ENCODE data around the gene PITPNM3. TPM values are rescaled to one million over a fixed set of nuclear protein-coding genes. Genes with fewer than 3 reads are reported as not detected.

The PITPNM3 gene
- total RNA-seq, 1 experiment from 2014 or later = 4.2 TPM

GRCh38 chr17:6510321-6510977, 45.9 kb downstream of the PITPNM3 start:
- no peak overlapping the region for H3K9ac ChIP-seq (ENCODE audit: low read length)
- no peaks in the 10 kb centered on the region for H3K9me2 ChIP-seq (ENCODE audit: insufficient read depth)
- no peak overlapping the region for H3K27ac ChIP-seq (ENCODE audit: low read depth, low read length)
- ATAC-seq (no peak), DNase-seq (ENCODE audit: low read depth, low spot score) (no peak)
- no TSS peak for BruUV-seq (replicated peaks)
- no peak overlapping the region for H2AFZ ChIP-seq (ENCODE audit: low read depth, low read length, poor library complexity, severe bottlenecking)
- H3K4me2 ChIP-seq (ENCODE audit: low read length) = peak overlapping the region; percentile 48
- H3K36me3 ChIP-seq (ENCODE audit: control insufficient read depth in 1 of 2, insufficient read depth in 2 of 2, low read length in 2 of 2) = no peaks in the 10 kb centered on the region
- POLR2A ChIA-PET = no interaction called here
- no peak overlapping the region for H3K4me3 ChIP-seq (replicated peaks in 1 of 2; ENCODE audit: low read depth in 1 of 2, low read length in 2 of 2)
- H3K27me3 ChIP-seq (ENCODE audit: insufficient read depth, low read length) = no peaks in the 10 kb centered on the region
- no peaks in the 10 kb centered on the region for H4K20me1 ChIP-seq (ENCODE audit: insufficient read depth)
- H3K79me2 ChIP-seq (ENCODE audit: insufficient read depth, low read length) = no peaks in the 10 kb centered on the region
- RAD21 ChIA-PET (ENCODE audit: low non-redundant PET in 1 of 2, low total read pairs in 2 of 2, uncharacterized antibody in 2 of 2, unreplicated experiment in 2 of 2) = no interaction called here
- intact Hi-C loops (cut with micrococcal nuclease) = no loop called here
- CTCF ChIA-PET = no interaction called here
- peaks cover 22 to 54% of the 10 kb centered on the region in 2 experiments for H3K4me1 ChIP-seq (ENCODE audit: control insufficient read depth in 1 of 2, insufficient read depth in 2 of 2, low read length in 2 of 2)
- no peaks in the 10 kb centered on the region for H3K9me3 ChIP-seq (ENCODE audit: control insufficient read depth in 1 of 2, insufficient read depth in 1 of 2, low read depth in 1 of 2, low read length in 2 of 2)
- TF ChIP-seq CEBPB (IDR thresholded peaks at IDR 0.05; ENCODE audit: low read depth) = no peak
- peak; percentile 6; the same call in 1 of the 2 replicates for TF ChIP-seq JUND (IDR thresholded peaks at IDR 0.05)
- no peak for TF ChIP-seq POLR2A (IDR thresholded peaks at IDR 0.05; ENCODE audit: borderline replicate concordance, extremely low read depth, insufficient read depth, insufficient read length)
- TF ChIP-seq MAX (IDR thresholded peaks at IDR 0.05) = no peak
- TF ChIP-seq YY1 (IDR thresholded peaks at IDR 0.05; ENCODE audit: extremely low read depth, insufficient replicate concordance, low read depth, low read length) = no peak
- TF ChIP-seq SP1 (IDR thresholded peaks at IDR 0.05; ENCODE audit: low read depth) = no peak

GRCh38 chr17:6509921-6510320, 46.4 kb downstream of the PITPNM3 start:
- Histone ChIP-seq H3K9me3 (ENCODE audit: control insufficient read depth in 1 of 2, insufficient read depth in 1 of 2, low read depth in 1 of 2, low read length in 2 of 2) (no peaks in the 10 kb centered on the region), H3K27ac (ENCODE audit: low read depth, low read length) (no peak overlapping the region), H3K9ac (ENCODE audit: low read length) (no peak overlapping the region), H3K27me3 (ENCODE audit: insufficient read depth, low read length) (no peaks in the 10 kb centered on the region), H3K4me1 (ENCODE audit: control insufficient read depth in 1 of 2, insufficient read depth in 2 of 2, low read length in 2 of 2) (peaks cover 22 to 57% of the 10 kb centered on the region in 2 experiments), H3K36me3 (ENCODE audit: control insufficient read depth in 1 of 2, insufficient read depth in 2 of 2, low read length in 2 of 2) (no peaks in the 10 kb centered on the region), H3K79me2 (ENCODE audit: insufficient read depth, low read length) (no peaks in the 10 kb centered on the region), H2AFZ (ENCODE audit: low read depth, low read length, poor library complexity, severe bottlenecking) (no peak overlapping the region), H3K4me3 (replicated peaks in 1 of 2; ENCODE audit: low read depth in 1 of 2, low read length in 2 of 2) (no peak overlapping the region), H3K9me2 (ENCODE audit: insufficient read depth) (no peaks in the 10 kb centered on the region), H4K20me1 (ENCODE audit: insufficient read depth) (no peaks in the 10 kb centered on the region), H3K4me2 (ENCODE audit: low read length) (peak overlapping the region; percentile 48; the same call in 1 of the 2 replicates)
- ChIA-PET POLR2A (no interaction called here), RAD21 (ENCODE audit: low non-redundant PET in 1 of 2, low total read pairs in 2 of 2, uncharacterized antibody in 2 of 2, unreplicated experiment in 2 of 2) (no interaction called here), CTCF (no interaction called here)
- ATAC-seq (no peak), DNase-seq (ENCODE audit: low read depth, low spot score) (no peak)
- TF ChIP-seq ELF1 (IDR thresholded peaks at IDR 0.05; ENCODE audit: borderline replicate concordance, low read depth) (no peak), JUND (IDR thresholded peaks at IDR 0.05) (no peak), CEBPB (IDR thresholded peaks at IDR 0.05; ENCODE audit: low read depth) (no peak)
- BruUV-seq (replicated peaks) = no TSS peak
- intact Hi-C loops (cut with micrococcal nuclease) = no loop called here

All from HCT116 (cell line).